H54 (cell line): ENCODE measurements around the gene NT5M.

ENCODE experiments used
- DNase-seq: peaks from one replicate; pipeline ENCODE4 v3.0.0; 2011; ENCODE audit warnings: low spot score, mixed read lengths; ENCODE audit not compliant: insufficient read length
- FAIRE-seq: peaks from 3 replicates; lab custom pipeline; 2011; peaks lifted over from hg19 to GRCh38; lab: Jason Lieb, UNC
- POLR2A ChIP-seq: IDR thresholded peaks from 2 replicates; pipeline ENCODE4 v1.6.1; 2011; ENCODE audit warnings: low read depth, mild to moderate bottlenecking, low read length

Gene NT5M

DNA sequence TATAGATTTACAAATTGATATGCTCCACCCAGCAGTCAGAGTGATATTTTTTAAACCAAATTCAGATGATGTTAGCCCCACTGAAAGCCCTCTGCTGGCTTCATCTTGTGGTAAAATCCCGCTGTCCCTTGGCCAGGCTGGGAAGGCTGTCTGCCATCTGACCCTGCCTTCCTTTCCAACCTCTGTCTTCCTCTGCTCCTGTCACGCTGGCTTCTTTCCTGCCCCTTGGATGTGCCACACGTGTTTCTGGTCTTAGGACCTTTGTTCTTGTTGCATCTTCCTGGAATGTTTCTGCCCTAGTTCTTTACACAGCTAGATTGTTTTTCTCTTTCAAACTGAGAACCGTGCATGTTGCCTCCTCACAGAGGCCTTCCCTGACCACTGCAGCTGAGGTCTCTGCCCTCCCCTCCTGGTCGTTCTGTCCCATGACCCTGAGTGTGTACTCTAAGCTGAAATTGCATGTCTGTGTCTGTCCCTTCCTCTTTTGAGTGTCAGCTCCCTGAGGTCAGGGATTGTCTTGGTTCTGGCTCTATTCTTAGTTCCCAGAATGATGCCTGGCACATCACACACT, 11.4 kb downstream of the NT5M start:
- no peak for FAIRE-seq
- TF ChIP-seq POLR2A, result no peak
- DNase-seq, result no peak

DNA sequence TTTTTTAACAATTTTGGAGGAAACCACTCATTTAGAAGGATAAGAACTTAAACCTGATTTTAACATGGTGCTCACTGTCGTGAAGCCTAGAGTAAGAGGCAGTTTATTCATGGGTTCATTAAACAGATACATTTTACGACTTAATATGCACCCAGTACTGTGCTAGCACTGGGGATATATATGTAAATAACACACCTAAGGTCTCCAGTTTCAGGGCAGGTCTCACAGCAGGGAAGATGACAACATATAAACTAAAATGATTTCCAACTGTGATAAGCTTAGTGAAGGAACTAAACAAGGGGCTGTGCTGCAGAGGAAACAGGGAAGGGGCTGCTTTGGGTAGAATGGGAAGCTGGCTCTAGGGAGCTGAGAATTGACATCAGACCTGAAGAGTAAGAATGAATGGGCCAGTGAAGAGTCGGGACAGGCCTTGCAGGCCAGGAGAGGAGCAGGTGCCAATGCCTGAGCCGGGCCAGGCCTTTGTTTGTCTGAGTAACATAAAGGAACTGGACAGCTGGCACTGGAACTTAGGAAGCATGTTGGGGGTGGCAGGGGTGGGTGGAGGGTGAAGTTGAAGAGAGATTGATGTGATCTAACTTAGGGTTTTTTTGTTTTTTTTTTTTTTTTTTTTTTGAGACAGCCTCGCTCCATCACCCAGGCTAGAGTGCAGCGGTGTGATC, 12.1 kb downstream of the NT5M start:
- TF ChIP-seq POLR2A, result no peak
- DNase-seq (no peak), FAIRE-seq (no peak)

DNA sequence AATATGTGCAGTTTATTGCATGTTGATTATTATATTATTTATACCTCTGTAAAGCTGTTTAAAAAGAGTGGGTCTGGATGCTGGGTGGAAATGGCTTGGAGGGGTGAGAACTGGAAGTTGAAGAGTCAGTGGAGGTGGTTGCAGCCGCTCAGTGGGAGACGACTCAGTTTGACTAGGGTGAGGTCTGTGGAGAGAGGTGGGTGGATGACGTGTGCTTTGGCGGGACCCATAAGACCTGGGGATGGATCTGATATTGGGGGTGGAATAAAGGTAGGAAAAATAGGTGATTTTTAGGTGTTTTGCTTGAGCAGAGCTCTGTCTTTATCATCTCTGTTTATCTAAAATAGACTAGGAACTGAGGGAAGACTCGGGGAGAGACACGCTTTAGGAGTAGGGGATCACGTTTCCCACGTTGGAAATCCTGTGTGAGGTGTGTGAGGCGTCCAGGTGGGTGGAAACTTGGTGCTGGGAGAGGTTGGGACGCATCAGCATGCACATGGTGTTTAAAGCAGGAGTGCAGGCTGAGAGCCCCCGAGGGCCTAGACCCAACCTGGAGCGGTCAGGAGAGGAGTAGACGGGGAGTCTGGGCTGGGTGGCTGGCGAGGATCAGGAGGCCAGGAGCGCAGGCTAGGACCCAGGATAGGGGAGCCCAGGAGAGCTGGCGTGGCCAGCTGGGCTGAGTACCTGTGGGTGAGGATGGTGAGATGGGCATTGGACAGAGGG, 17.2 kb downstream of the NT5M start:
- DNase-seq, result no peak
- no peak for FAIRE-seq
- no peak for TF ChIP-seq POLR2A

DNA sequence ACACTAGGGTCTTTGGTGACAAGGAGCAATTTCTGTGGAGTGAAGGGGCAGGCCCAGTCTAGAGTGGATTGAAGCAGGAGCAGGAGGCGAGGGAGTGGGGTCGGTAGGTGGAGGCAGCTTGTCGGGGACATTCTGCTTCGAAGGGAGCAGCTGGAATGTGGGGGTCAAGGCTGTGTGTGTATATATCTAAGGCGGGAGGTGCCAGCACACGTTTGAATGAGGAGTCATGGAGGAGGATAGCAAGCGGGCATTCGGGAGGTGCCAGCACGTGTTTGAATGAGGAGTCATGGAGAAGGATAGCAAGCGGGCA, 17.7 kb downstream of the NT5M start:
- no peak for FAIRE-seq
- DNase-seq, result no peak
- no peak for TF ChIP-seq POLR2A

DNA sequence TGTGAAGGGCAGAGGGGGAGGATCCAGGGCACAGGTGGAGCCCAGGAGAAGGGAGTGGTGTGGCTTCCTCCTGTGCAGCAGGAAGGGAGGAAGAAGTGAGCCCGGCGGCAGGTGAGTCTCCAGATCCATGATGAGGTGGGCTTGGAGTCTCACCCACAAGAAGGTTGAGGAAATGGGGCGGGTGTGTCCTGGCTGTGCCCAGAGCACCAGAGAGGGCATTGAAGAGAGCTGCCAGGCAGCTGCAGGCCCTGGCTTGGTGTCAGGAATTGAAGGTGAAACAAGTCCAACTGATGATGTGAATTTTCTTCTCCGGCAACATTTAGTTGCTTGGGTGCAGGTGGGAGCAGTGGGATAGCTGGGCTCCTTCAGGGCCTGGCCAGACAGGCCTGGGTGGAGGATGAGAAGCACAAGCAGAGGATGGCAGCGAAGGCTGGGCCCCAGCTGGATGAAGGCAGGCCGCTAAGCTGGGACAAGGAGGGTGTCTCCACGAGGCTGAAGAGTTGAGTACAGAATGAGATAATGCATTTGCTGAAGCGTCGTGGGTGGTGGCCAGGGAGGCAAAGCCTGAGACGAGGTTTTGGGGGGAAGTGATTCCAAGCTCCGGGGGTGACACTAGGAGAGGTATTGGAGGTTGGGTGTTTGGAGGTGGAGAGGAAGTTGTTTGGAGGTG, 18.3 kb downstream of the NT5M start:
- TF ChIP-seq POLR2A, result no peak
- DNase-seq (no peak), FAIRE-seq (no peak)

DNA sequence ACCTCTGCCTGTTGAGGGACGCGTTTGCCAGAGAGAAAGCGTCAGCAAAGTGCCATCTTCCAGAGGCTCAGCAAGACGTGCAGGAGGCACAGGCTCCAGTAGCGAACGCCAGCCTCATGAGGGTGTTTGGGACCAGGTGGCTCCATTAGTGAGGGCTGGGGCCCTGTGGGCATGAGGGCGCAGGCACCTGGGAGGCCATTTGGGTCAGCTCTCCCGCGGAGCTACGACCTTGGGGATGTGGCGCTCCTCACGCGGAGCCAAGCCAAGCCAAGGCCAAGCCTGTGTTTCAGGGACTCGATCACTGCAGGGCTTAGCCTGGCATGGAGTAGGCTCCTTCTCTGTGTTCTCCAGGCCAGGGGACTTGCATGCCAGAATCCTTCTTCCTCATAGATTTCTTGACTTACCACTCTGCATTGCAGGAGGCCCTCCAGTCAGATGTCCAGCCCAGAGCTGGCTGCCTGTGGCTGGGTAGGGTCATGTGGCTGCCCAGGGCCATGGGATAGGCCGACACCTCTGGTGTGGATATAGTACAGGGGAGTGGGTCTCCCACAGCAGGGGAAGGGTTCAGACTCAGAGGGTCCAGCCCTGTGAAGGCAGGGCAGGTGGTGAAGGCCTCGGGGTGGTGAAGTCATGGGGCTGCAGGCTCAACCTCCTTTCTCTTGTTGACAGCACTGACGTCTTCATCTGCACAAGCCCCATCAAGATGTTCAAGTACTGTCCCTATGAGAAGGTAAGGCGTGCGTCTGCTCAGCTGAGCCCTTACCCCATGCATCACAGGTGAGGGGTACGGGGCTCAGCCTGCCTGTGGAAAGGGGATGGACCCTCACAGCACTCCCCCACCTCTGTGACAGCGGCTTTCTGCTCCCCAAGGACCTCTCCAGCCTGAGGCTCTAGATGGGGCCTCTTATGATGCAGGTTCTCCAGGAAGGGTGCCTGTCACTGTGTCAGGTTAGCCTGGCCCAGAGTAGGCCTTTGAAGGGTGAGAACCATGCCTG, 19.6 kb downstream of the NT5M start:
- DNase-seq (no peak), FAIRE-seq (no peak)
- TF ChIP-seq POLR2A, result no peak

DNA sequence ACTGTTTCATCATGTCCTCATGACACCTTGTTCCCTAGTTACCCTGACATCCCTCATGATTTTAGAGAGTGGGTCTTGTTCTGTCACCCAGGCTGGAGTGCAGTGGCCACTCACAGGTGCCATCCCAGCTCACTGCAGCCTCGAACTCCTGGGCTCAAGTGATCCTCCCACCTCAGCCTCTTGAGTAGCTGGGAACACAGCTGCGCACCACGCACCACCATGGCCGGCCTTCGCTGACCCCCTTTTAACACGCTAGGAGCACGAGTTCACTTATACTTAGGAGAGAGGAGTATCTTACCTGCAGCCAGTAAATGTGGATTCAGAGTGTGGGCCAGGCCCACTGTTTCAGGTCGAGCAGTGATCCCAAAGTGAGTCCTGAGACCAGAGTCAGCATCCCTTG, 21.4 kb downstream of the NT5M start:
- no peak for DNase-seq
- no peak for FAIRE-seq
- TF ChIP-seq POLR2A, result no peak

DNA sequence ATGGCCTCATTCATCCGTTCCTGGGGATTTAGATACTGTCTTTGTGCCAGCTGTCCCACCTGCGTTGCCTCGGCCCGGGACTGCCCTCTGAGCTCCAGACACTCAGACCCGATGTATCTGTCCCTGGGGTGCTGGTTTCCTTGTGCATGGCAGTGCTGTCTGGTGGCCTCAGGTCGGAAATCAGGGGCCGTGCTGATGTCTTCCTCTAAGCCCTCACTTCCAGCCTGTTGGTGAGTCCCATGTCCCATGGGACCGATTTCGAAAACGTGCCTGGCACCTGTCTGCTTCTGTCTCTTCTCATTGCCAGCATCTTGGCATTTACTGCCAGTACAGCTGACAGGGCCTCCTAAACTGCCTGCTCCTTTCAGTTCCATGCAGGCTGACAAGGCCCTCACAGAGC, 22.1 kb downstream of the NT5M start:
- no peak for FAIRE-seq
- no peak for DNase-seq
- TF ChIP-seq POLR2A, result no peak

DNA sequence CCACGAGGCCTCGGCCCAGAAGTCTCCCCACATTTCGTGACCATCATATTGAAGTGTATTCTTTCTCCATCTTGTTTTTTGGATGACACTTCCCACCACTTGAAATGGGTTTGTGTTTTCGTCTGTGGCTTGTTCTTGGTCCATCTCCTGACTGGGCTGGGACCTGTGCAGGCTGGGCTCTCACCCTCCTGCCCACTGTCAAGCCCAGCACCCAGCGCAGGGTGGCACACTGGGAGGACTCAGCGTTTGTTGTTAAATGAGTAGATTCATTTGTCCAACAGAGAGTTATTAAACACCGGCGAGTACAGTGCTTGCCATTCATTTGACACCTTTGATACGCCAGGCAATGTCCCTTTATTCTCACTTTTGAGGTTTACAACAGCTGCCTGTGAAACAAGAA, 22.6 kb downstream of the NT5M start:
- DNase-seq (no peak), FAIRE-seq (no peak)
- TF ChIP-seq POLR2A, result no peak

DNA sequence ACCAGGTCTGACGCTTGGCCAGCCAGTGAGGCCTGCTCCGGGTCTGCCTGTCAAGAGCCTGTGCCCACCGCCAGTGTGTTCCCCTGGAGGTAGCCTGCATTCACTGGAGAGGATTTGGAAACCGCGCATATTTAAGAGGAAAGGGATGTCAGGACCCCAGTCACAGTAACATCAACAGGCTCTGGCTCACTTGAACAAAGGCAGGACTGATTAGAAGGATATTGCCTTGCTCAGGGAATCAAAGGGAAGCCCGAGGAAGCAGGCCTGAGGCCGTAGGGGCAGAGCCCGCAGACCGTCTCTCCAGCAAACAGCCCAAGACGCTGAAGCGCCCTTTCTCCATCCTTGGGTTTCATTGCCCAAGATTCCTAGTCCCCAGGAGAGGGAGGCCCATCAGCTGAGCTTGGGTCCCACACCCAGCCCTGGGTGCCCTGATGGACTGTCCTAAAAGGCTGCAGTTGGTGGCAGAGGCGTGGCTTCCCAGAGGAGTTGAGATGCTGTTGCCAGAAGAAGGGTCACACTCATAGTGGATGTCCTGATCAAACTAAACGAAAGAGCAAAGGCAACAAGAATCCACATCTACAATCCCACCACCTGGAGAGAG, 23.2 kb downstream of the NT5M start:
- DNase-seq (no peak), FAIRE-seq (no peak)
- TF ChIP-seq POLR2A, result no peak

DNA sequence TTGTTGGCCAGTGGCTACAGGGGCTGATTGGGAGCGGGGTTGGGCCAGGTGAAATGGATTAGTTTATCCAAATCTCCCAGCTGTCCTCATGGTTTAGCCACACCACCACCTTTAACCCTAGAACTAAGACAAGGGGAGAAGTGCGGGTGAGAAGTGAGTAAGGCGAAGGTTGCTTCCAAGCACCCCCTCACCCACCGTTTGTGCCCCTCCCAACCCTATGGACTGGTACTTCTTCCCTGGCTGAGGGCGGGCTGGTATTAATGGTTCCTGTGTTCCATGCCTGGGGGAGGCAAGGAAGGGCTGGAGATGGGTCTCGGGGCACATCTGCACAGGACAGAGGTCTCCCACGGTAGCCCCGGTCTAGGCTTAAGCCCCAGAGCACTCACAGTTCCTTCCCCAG, 25.1 kb downstream of the NT5M start:
- DNase-seq, result no peak
- TF ChIP-seq POLR2A, result no peak
- no peak for FAIRE-seq

DNA sequence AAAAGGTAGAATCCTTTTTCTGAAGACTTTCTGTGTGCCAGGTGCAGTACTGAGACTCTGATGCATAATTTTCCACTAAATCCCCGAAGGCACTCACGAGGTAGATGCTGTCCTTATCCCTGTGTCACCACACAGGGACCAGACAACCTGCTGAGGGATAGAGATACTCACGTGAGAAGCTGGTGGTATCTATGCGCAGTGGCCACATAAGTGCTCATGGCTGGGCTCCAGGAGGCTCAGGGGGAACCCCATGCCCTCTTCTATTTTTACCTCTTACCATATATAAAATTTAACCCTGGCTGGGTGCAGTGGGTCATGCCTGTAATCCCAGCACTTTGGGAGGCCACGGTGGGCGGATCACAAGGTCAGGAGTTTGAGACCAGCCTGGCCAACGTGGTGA, 38.3 kb downstream of the NT5M start:
- DNase-seq, result no peak
- FAIRE-seq, result no peak
- no peak for TF ChIP-seq POLR2A
